Right kidney (tissue), 1 donor: ENCODE measurements around the gene TSPAN31.
A peak's percentile ranks its signal among the peaks of the same experiment; 100 is the strongest.

Experiments used
- DNase-seq: peaks from one replicate; pipeline ENCODE4 v3.0.0-alpha.2; 2016

Gene TSPAN31

DNA sequence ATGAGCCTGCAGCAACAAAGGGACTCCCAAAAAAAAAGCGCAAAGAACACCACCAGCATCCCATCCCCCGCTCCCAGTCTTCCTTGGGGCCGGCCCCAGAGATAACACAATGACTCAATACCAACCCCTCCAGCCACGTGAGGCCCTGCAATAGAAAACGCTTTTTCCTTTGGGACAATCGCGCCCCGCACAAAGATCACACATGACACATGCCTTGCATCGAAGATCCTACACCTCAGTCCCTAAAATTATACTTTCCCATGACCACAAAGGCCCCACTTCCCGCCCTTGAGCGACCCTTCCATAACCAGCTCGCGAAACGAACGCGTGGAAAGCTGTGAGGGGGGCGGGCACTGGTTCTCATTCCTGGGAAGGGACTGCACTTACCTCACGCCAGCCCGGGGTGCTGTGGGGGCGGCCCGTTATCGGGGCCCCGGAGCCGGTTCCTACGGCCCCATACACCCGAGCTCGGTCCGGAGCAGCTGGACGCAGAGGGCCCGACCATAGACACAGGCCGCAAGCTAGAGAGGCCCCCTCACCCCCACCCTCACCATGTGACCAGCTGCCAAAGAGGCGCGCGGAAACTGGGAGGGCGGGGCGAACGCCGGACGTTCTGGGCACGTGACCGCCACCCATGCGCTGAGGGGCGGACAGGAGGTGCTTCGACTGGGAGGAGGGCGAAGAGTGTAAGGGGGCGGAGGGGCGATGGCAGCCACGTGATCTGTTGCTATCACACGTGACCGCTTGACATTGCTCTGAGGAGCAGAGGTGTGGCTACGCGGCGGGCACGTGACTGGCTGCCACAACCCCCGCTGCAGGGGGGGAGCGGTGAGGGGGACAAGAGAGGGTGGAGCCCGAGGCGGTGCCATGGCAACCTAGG, 7.2 kb downstream of the TSPAN31 start, which contains the start of gene CDK4:
Gene CDK4 (minus strand): TSS at position 523 of the 880 bp plus-strand sequence. CDS start 593 bp downstream, outside the sequence.
- peak; percentile 92 for DNase-seq

DNA sequence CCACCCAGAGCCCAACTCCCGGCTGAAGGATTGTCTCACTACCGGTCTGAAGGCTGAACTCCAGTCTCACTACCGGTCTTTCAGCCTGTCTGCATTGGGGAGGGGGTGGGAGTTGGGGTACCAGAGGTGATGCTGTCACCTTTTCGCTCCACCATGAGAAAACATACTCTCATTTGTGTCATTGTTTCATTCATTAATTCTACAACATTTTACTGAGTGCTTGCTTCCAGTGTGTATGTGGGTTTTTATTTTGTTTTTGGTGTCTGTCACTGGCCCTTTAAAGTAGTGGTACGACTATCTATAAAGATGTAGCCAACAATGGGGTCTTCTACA, 7.8 kb downstream of the TSPAN31 start:
- DNase-seq, result no peak

DNA sequence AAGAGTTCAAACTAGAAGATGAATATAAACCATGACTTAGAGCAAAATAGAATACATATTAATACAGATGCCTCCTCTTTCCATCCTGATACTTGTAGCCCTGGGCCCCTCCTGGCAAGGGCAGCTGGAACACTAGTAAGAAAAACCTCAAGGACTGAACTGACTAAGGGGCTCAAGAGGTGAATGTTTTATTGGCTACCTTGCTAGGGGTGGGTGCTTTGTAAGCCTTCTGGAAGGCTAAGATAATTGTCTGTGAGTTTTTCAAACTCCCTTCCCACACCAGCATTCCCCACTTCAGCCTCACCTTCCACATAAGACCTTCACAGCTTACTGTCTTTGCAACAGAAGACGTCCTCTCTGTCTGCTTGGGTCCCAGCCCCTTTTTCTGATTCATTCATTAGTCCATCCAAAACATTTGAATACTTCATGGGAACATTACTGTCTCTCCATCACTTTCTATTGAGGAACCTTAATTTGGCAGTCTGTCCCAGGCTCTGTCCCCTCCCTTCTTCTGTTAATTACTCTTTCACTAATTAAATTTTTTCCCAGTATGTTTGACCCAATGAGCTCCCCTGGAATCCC, 9.0 kb downstream of the TSPAN31 start:
- DNase-seq, result no peak

DNA sequence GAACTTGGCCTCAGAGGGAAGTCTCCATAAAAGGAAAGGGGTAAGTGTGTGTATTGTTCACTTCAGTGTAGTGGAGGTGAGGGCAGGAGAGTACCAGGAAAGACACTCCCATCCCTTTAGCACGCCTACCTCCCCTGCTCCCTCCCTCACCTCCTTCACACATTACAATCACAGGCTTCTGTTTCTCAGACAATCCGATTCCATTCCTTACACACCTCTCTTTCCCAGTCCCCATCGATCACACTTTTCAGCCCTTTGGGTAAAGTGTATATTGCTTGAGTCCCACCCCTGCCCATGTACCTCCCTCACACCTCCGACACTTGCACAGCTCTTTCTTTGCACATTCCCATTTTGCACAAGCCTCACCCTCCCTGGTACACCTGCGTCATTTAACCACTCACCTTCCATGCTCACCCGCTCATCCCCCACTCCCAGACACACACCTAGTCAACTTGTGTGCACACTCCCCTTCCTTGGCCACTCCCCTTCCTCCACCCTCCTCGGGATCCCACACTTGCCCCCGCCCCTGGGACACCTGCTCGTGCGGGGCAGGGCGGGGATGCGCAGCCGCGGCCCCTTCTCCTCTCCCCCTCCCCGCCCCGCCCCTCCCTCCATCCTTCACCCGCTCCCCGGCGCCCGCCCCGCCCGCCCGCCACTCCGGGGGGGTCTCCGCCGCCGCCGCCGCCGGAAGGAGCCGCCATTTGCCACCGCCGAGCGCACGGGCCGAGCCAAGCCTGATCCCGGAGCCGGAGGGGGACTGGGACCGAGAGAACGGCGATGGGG, 9.8 kb downstream of the TSPAN31 start, which contains the start of gene MARCHF9:
Gene MARCHF9 (plus strand): TSS at position 693 of the 783 bp plus-strand sequence. CDS start 426 bp downstream, outside the sequence.
- DNase-seq, result peak; percentile 65

DNA sequence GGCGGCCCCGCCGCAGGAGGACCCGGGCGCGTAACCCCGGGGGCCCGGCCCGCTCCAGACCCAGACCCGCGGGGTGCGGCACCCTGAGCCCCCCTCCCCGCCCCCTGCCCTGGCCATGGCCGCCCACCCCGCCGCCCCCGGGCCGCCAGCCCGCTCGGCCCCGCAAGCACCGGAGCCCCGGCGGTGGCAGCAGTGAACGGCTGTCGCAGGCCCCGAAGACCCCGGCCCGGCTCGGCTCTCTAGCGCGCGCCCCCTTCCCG, 10.3 kb downstream of the TSPAN31 start:
- no peak for DNase-seq

DNA sequence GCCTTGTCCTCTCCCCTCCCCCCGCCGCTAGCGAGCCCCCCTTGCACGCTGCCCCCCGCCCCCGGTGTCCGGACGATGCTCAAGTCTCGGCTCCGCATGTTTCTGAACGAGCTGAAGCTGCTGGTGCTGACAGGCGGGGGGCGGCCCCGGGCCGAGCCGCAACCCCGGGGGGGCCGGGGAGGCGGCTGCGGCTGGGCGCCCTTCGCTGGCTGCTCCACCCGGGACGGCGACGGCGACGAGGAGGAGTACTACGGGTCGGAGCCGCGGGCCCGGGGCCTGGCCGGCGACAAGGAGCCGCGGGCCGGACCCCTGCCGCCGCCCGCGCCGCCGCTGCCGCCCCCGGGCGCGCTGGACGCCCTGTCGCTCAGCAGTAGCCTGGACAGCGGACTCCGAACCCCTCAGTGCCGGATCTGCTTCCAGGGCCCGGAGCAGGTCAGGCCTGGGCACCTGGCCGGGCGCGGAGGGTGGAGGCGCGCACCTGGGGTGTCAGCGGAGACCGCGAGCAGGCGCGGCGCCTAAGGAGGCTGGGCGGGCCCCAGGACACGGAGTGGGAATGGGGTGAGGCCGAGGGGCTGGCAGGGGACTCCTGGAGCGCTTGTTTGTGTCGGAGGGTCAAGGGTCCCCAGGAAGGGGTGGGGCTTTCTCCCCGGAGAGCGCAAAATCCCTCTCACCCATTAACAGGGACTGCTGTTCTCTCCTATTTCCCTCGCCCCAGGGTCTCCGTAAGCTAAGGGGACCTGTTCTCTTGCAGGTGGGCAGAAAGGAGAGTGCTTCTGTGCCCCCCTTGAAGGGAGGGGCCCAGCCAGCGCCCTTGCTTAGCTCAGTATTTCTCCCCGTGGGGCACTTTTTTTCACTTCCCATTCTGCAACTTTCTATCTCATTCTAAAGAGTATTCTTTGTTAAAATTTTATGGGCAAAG, 10.9 kb downstream of the TSPAN31 start:
- DNase-seq, result peak; percentile 69

DNA sequence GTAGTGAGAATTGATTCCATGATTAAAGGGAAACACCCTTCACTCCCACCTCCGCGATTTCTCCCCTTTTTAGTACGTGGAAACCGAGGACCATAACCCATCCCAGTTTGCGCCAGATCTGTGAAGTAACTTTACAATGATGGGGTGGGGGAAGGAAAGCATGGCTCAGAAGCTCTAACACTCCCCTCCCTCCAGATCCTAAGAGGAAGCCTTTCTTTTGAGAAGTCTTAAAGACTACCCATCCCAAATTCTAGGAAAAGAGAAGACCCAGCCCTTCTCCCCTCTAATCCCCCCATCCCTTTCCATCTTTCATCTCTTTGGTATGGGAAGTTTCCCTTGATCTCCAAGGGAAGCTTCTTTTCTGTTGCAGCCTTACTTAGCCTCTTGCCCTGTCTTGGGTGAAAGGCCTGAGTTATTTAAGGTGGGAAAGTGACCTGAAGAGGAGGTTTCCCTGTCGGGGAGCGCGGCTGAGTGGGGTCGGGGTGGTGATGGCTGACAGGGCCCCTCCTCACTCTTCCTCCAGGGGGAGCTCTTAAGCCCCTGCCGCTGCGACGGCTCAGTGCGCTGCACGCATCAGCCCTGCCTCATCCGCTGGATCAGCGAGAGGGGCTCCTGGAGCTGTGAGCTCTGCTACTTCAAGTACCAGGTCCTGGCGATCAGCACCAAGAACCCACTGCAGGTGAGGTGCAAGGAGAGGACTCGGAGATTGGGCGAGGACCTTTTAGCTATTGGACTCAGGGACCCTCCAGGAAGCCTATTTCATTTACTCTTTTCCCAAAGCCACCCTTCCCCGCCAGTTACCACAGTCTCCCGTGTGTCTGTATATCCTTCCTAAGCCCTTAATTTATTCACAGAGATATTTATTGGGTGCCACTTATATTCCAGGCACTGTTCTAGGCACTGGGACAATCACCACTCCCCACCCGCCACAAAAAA, 11.8 kb downstream of the TSPAN31 start:
- DNase-seq, result peak; percentile 35

DNA sequence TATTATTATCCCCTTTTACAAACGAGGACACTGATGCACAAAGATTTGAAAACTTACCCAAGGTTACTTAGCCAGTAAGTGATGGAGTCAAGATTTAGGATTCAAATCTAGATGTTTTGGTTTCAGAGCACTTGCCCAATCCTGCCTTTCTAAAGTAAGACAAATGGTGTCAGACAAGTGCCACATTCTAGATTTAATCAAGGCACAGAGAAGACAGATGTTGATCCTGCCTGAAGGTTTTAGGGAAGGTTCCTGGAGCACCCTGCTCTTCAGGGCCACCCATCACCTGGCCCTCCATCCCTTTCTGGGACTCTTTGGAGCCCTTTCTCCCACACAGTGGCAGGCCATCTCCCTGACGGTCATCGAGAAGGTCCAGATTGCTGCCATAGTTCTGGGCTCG, 12.9 kb downstream of the TSPAN31 start:
- DNase-seq, result no peak

DNA sequence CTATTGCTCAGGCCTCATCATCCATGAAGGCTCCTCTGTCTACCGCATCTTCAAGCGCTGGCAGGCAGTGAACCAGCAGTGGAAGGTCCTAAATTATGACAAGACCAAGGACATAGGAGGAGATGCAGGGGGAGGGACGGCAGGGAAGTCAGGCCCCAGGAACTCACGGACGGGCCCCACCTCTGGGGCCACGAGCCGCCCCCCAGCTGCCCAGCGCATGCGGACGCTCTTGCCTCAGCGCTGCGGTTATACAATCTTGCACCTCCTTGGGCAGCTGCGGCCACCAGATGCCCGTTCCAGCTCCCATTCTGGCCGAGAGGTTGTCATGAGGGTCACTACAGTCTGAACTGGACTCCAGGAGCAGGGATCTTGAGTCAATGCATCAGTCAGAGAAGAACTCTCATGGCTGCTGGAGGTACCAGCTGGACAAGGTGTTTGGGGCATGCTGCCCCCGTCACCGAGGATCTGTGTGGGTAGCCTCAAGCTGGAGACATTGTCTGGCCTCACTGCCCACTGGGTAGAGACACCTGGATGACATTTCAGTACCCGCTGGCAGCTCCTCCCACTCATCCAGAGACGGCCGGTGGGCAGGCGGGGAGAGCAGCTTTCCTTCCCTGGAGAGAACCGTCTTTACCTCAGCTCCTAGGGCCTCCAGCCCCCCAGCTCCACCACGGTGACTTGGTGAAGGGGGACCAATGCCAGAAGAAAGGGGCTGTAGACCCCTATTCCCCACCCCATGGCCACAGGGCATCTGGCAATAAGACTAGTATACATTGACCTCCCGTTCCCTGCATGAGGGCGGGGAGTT, 13.9 kb downstream of the TSPAN31 start:
- no peak for DNase-seq

DNA sequence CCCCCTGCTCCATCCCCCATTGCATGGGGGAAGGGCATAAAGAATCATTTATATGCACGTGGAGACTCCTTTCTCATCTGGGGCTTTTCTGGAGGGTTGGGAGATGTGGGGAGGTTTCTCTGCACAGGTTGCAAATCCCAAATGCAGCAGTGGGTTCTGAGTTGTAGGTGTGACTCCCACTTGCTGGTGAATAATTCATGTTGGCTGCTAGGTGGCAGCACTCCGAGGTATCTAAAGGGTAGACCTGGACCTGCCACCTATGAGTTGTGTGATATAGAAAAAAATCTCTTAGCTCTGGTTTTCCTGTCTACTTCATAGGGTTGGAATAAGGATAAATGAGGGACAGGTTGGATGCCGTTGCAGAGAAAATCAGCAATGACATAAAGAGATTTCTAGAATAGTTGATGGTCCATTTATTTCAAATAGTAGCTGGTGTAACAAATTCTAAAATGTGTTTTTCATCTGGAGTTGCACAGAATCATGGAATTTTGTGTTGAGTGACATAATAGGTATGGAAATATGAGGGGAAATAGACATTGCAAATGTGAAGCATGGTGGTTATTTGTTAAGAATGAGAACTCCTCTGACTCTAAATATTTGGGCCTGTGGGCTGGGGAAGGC, 14.6 kb downstream of the TSPAN31 start:
- DNase-seq, result no peak

DNA sequence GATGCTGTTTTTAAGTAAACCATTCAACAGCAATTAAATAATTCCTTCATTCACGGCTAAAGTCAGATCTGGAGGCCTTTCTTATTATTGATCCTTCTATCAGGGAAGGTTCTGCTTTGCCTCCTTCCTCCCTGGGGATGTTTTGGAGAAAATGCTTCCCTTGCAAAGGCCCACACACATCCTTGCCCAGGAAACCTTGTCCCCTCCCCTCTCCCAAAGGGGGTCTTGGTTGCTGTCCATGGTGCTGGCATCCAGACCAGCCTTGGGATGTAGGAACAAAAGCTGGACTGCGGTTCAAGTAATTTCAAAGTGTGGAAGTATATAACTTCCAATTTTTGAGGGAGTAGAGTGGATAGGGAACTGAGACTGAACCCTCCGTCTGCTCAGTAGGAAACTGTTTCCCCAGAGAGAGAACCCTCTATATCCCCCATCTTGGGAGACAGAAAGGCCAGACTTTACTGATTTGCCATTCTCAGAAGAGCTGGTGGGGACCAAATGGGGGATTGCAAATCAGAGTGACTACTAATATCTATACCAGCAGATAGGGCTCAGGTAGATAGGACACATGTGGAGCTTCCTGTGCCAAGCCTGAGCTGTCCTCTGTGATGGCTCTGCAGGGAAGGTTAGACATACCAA, 15.6 kb downstream of the TSPAN31 start:
- no peak for DNase-seq

DNA sequence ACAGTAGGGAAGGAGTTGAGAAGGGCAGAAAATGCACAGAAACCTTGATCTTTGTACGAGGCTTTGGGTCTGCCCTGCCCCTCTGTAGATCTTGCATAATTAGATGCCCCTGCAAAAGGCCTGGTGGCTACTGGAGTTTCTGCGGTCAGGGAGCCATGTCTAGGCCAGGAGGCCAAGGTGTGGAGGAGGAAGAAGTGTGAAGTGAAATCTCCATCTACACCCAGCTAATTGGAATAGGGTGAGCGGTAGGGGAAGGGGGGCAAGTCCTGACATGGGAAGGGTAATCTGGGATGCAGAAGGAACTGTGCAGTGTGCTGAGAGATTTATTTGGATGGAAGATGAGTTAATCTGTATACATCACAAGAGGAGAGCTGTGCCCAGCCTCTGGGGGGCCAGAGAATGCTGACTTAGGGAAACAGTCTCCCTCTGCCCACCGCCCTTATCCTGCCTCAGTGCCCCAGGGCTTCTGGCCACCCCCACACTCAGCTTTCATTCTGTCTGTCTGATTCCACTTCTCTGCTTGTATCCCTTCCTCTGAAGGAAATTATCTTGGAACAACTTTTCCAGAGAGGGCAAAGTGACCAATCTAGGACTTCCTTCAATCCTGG, 16.7 kb downstream of the TSPAN31 start:
- DNase-seq, result no peak

DNA sequence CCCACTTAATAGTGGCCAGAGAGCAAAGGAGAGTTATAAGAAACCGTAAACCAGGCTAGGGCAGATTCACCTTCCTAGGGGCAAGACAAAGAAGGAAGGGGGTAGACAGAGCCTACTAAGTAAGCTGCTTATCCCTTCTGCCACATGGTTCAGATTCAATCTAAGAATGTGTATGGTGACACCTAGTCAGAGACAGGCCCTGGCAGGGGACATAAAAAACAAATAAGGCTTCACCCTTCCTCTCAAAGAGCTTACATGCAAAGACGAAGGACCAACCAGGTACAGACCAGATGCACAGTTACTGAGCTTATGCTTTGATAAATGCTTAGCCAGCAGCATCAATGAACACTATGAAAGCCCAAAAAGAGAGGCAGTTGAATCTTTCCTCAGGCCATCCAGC, 17.6 kb downstream of the TSPAN31 start:
- DNase-seq, result no peak

DNA sequence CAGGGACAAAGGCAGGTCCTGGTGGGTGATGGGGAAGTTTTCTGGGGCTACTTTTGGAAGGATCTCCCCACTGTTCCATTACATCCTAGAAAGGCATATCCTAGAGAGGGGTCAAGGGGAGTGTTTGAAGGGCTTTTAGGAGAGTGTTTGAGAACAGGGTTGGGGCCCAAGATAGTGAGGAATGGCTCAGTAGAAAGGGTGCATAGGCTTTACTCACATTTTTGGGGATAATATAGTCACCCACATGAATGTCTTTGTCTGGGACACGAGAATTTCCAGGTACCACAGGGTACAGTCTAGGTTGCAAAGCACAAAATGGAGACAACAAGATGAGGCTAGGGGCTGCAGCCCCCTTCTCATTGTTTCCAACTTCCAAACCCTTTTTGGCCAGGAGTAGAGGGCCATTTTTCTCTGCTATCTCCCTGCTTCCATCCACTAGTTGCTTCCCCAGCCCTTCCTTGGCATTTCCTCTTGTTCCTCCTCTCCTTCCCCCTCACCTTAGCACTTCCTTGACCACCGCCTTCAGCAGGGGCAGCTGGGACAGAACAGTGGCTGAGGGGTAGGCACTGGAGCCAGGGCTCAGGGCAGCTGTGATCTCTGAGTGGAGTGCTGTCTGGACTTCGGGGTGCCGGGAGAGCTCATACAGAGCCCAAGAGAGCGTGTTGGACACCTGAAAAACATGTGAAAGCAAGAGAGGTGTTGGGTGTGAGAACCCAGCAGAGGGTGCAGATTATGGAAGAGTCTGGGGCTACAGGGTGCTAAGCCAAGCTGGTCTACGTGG, 19.2 kb downstream of the TSPAN31 start:
- DNase-seq, result no peak

DNA sequence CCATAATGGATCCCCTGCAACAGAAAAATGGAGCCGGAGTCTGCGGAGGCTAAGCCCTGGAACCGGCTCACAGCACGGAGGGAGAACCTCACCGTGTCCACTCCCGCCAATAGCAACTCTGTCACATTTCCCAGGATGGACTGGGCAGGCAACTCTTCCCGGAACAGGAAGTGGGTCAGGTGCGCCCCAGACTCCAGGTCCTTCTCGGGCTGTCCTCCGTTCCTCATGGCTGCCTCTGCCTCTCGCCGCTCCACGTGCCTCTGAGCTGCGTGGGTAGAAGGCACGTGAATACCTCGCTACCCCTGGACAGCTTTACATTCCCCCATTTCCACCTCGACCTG, 19.8 kb downstream of the TSPAN31 start:
- no peak for DNase-seq

DNA sequence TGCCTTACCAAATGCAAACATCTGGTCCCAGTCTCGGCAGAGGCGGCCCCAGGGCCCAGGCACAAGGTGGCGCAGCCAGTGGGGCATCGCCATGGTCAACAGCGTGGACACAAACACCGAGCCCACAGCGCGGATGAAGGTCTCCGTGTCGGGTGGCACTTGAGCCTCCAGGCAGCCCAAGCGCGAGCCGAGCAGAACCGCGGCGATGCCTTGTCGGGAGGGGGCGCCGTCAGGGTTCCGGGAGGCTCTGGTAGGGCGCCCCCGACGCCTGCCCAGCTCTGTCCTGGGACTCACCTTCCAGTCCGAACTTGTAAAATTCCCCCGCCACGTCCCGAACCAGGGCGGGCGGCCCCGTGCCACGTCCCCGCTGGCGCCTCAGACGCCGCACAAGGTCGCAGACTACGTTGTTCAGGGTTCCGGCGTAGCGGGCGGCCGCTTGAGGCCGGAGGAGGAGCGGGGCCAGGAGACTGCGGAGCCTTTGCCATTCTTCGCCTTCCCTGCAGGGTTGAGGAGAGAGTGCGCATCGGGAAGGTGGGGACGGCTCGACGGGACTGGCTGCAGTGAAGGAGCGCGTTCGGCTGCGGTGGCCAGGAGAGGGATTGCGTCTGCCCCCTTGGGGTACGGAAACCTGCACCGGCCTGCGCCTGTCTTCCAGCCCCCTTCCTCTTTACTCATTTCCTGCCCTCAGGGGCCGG, 20.3 kb downstream of the TSPAN31 start:
- DNase-seq, result peak; percentile 60

DNA sequence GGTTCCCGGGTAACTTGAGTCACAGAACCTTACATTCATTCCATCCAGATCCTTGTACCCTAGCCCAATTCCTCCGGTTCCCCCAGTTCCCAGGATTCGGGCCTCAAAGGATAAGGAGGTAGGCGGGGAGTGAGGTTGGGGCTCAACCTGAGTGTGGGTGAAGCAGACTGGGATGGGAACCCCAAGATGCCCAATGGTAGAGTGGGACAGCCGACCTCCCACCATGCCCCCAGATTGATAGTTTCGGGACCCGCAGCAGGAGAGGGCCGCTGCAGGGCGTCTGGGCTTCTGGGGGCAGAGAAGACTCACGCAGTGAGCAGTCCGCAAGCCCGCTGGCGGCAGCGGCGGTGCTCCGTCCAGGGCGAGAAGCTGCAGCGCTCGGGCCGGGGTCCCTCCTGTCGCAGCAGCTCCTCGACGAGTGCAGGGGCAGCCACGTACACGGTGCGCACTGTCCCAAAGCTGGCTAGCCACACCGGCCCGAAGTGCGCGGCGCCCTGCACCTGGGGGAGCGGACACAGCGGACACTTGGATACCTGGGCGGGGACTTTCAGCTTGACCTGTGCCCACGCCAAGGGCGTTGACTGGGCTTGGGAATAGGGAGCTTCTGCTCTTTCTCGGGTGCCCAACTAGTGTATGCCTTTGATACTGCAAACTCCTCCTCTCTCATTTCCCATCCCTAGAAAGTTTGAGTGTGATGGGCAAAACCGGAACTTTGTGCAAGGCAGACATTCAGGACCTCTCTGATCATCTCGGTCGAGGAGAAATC, 21.0 kb downstream of the TSPAN31 start:
- no peak for DNase-seq
